ENCODE measurements around the gene CERS1.

Gene CERS1

DNA sequence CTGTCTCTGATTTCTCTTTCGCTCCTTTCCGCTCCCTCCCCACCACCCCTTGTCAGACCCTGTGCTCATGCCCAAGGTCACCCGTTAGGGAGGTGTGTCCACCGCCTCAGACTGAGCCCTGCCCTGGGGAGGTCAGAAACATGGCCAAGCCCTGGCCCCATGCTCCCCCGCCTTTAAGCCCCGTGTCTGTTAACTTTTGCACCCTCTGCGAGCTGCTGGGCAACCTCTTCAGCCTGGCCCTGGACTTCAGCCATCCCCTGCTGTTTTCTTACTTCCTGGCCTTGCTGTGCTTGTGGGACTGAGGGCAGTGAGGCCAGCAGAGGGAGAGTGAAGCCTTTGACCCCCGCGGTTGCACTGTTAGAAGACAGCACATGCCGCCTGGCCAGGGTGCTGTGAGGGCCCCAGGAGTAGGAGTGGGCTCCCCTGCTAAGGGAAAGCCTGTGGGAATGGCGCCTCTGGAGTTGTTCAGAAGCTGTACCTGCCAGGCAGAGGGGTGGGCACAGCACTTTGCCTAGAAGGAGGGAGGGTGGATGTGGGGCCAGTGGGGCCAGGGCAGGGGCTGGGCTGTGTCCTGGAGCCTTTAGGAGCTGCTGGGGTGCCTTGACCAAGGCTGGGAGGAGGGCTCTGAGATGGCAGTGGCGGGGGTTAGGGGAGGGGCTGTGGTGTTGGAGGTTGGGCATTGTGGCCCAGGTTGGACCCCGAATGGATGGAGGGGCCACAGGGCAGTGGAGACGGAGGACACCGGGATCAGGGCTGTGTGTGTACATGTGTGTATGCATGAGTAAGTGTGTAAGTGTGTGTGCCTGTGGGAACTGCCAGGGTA is 56.3 kb downstream of the CERS1 start:
- no peak for DNase-seq (ENCODE audit: low read depth in 2 of 2)

DNA sequence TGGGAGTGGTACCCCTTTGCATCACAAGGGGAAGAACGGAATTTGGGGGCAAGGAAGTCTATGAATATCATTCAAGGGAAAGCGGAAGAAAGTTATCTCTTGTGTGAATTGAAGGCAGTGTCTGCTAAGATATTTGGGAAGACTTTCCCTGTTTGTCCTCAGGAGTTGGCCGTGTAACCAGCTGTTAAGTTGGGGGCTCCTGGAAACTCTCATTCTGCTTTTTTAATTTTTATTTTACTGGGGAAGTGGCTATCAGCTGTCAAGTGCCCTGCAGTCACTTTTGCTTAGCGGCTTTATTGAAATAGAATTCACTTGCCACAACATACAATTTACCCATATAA is 61.3 kb downstream of the CERS1 start:
- DNase-seq (ENCODE audit: low read depth in 2 of 2), result no peak

DNA sequence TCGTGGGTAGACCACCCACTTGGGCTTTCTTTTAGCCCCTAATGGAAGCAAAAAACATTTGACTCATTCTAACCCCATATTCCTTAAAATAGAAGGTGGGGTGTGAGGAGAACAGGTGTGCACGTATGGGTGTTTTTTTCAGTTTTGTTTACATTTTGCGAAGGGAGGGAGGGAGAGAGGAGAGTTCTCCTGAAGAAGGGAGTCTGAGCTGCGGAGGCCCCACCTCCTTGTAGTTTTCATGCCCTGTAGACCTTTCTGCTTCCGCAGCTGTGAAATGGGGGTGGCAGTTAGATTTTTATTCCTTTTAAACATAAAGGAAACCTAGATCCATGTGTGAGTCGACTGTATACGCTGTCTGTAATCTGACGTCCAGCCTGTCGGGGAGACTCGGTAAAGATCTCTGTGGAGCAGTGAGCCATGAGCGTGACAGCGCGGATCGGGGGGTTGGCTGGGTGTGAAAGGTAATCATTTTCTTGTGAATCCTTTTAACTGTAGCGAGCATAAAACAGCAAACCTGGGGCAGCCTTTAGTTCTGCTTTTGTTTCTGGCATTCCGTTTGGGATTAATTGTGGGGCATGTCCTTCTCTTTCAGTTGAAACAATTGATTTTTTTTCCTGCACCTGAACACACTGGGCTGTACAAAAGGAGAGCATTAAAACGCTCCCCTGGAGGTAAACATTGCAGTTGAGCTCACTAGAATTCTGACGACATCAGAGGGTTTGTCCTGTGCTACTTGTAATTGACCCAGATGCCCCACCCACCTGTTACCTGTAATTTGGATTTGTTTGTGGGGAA is 61.9 kb downstream of the CERS1 start:
- DNase-seq (ENCODE audit: low read depth in 2 of 2), result no peak

DNA sequence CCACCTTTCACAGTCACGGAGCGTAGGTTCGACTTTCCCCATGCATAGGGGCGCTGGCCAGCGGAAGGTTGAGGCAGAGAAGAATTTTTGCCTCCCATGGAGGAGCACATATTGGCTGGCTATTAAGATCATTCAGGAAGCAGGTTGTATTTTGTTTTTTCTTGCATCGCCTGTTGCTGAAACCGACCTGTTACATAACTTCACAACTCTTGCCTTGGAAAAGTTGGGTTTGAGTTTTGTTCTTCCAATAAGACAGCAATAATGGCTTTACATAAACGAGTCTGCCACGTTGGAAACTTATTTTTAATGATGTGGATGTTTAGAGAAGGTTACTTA is 62.8 kb downstream of the CERS1 start:
- DNase-seq (ENCODE audit: low read depth in 2 of 2), result no peak

DNA sequence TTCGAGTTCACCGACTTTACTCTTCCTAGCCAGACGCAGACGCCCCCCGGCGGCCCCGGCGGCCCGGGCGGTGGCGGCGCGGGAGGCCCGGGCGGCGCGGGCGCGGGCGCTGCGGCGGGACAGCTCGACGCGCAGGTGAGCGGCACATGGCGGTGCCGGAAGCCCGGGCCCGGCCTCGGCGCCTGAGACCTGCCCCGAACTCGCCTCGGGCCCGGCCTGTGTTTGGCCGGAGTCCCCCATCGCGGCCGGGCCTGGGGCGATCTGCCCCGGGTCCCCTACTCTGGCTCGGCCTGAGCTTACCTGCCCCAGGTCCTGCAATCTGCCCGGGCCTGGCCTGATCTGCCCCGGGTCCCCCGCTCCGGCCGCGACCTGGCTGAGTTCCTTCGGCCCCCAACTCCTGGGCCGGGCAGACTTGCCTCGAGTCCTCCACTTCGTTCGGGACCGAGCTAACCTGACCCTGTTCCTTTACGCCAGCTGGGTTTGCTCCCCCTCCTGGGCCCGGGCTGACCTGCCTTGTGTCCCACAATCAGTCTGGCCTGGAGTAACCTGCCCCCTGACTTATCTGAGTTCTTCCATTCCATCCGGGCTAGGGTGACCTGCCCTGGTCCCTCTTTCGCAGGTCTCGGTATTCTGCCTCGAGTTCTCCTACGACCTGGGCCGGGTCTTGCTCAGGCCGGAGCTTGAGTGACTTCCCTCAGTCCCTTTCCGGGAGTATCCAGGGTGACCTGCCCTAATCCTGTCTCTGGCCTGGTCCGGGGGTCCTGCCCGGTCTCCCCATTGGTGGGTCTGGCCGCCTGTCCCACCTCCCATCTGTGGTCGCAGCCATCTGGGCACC is 63.4 kb downstream of the CERS1 start:
- no peak for DNase-seq (ENCODE audit: low read depth in 2 of 2)

DNA sequence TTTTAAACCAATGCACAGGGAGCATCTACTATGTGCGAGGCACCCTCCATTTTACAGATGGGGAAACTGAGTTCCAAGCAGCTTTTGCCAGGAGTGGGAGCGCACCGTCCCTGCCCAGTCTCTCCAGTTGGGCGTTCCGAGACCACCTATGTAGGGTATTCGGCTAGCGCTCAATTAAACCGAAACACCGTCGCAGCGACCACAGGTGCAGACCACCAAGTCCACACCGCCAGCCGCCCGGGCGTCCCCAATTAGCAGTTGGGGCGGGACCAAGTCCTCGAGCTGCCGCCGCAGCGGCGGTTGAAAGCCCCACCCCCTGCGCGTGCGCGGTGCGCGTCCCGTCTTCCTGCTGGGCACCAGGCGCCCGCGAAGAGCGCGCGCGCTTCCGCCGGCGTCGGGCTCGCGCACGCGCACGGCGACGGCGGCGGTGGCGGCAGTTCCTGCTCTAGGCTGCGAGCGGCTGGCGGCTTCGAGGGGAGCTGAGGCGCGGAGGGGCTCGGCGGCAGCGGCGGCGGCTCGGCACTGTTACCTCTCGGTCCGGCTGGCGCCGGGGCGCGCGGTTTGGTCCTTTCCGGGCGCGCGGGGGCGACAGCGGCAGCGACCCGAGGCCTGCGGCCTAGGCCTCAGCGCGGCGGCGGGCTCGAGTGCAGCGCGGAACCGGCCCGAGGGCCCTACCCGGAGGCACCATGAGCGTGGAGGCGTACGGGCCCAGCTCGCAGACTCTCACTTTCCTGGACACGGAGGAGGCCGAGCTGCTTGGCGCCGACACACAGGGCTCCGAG is 64.2 kb downstream of the CERS1 start, which contains the start of gene UPF1:
Gene UPF1 (plus strand): TSS at position 436 of the 782 bp plus-strand sequence. CDS start 251 bp downstream, at position 687.
- peak; percentile 92 to 98 for DNase-seq (ENCODE audit: low read depth in 2 of 2)

DNA sequence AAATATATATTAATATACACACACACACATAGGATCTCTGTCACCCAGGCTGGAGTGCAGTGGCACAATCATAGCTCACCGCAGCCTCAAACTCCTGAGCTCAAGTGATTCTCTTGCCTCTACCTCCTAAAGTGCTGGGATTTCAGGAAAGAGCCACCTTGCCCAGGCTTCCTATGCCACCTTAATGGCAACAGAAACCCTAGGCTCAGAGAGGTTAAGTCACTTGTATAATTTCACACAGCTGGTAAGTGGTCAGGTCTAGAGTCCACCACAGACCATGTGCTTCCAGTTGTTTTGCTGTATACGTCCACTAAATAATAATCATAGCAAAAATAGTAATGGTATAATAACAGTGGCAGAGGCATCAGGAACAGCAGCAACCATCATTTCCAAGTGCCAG is 65.5 kb downstream of the CERS1 start:
- no peak for DNase-seq (ENCODE audit: low read depth in 2 of 2)

DNA sequence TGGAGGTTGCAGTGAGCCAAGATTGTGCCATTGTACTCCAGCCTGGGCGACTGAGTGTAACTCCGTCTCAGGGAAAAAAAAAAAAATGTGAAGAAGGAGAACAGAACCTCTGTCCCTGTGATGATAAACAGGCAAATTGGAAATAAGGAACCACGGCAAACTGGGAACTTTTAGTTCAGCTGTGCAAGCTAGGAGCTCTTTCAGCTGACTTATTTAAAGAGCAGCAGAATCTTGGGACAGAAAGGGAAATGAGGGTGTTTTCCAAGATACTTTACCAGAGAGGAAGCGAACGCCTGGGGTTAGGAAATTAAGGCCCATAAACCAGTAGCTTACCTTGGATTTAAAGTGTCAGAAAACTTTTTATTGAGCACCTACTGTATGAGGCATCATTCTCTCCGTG is 67.2 kb downstream of the CERS1 start:
- no peak for DNase-seq (ENCODE audit: low read depth in 2 of 2)

Measured in stimulated activated CD4-positive, alpha-beta T cell treated with anti-CD3 and anti-CD28 coated beads, Interleukin-1b, Interleukin-23, amount 100 ng/mL, for 4 hours (primary cell).